HG02943 (cell line): ENCODE measurements around the gene SEMA3E.

Source experiments
- ATAC-seq: cut with Tn5 transposase; IDR thresholded peaks from one replicate; pipeline ENCODE4 v1.9.1; 2021; ENCODE audit warnings: mild to moderate bottlenecking, low read depth, moderate library complexity; ENCODE audit not compliant: unreplicated experiment

Gene SEMA3E

GRCh38 chr7:83643012-83643411 lies 5.9 kb downstream of the SEMA3E start:
- ATAC-seq = no peak

GRCh38 chr7:83640731-83641537 lies 8.0 kb downstream of the SEMA3E start:
- ATAC-seq = no peak

GRCh38 chr7:83640240-83640639 lies 8.7 kb downstream of the SEMA3E start:
- no peak for ATAC-seq

- no peak for ATAC-seq
Observed at GRCh38 chr7:83633516-83633915, 15.4 kb downstream of the SEMA3E start.

GRCh38 chr7:83629117-83629880 lies 19.6 kb downstream of the SEMA3E start:
- no peak for ATAC-seq

GRCh38 chr7:83617858-83618257 lies 31.1 kb downstream of the SEMA3E start:
- ATAC-seq = no peak

GRCh38 chr7:83614112-83614511 lies 34.8 kb downstream of the SEMA3E start:
- no peak for ATAC-seq

- ATAC-seq = no peak
Observed at GRCh38 chr7:83613232-83613631, 35.7 kb downstream of the SEMA3E start.

- no peak for ATAC-seq
Observed at GRCh38 chr7:83611776-83612175, 37.2 kb downstream of the SEMA3E start.

- ATAC-seq = no peak
Observed at GRCh38 chr7:83610649-83611304, 38.2 kb downstream of the SEMA3E start.

- ATAC-seq = no peak
Observed at GRCh38 chr7:83608716-83609115, 40.2 kb downstream of the SEMA3E start.

GRCh38 chr7:83603649-83604048 lies 45.3 kb downstream of the SEMA3E start:
- ATAC-seq = no peak

GRCh38 chr7:83599131-83599530 lies 49.8 kb downstream of the SEMA3E start:
- no peak for ATAC-seq

GRCh38 chr7:83593921-83594475 lies 54.9 kb downstream of the SEMA3E start:
- no peak for ATAC-seq

- no peak for ATAC-seq
Observed at GRCh38 chr7:83588602-83589240, 60.2 kb downstream of the SEMA3E start.

- no peak for ATAC-seq
Observed at GRCh38 chr7:83586281-83586680, 62.7 kb downstream of the SEMA3E start.

GRCh38 chr7:83581667-83582435 lies 67.1 kb downstream of the SEMA3E start:
- no peak for ATAC-seq

GRCh38 chr7:83579740-83580139 lies 69.2 kb downstream of the SEMA3E start:
- no peak for ATAC-seq

- ATAC-seq = no peak
Observed at GRCh38 chr7:83575436-83575835, 73.5 kb downstream of the SEMA3E start.

GRCh38 chr7:83574616-83575015 lies 74.3 kb downstream of the SEMA3E start:
- no peak for ATAC-seq
